K562 (cell line): ENCODE data around the gene OR2C1.

ENCODE experiments used
- BDP1 ChIP-seq: IDR thresholded peaks from 3 replicates; pipeline ENCODE4 v1.6.1; 2011; ENCODE audit not compliant: insufficient read length, insufficient read depth
- CBX1 ChIP-seq: sonication (generic); IDR thresholded peaks from 2 replicates; pipeline ENCODE4 v1.6.1; 2016; ENCODE audit warnings: antibody characterized with exemption, low read depth, mild to moderate bottlenecking
- EZH2 ChIP-seq: IDR thresholded peaks from 2 replicates; pipeline ENCODE4 v1.6.1; 2012; ENCODE audit warnings: low read depth, mild to moderate bottlenecking, inconsistent platforms, low read length, borderline replicate concordance
- FOS ChIP-seq: IDR thresholded peaks from 3 replicates; pipeline ENCODE4 v1.6.1; 2011; ENCODE audit not compliant: insufficient read length; ENCODE audit errors: extremely low read depth
- MIER1 ChIP-seq: fragments of 450-650 bp; IDR thresholded peaks from 2 replicates; pipeline ENCODE4 v1.6.1; 2016; ENCODE audit warnings: antibody characterized with exemption, mild to moderate bottlenecking, low read depth
- NFYB ChIP-seq: IDR thresholded peaks from 2 replicates; pipeline ENCODE4 v1.6.1; 2011; ENCODE audit warnings: mild to moderate bottlenecking, moderate library complexity; ENCODE audit not compliant: insufficient read length; ENCODE audit errors: extremely low read depth

DNA sequence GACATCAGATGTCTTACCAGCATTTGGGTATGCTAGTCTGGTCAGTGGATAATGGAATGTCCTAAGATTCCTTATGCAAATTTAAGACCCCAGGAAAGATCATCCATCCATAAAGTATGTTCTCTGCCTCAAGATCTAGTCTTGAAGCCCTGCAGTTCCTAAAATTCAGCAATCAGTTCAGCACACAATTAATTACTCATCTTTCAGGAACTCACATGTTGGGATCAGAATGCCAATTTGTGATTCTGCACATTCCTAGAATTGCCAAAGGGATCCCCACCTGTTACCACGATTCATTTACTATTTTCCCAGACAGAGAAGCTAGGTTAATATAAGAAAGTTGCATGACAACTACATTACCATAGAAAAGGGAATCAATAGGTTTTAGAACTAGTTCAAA, 3.2 kb downstream of the OR2C1 start:
- no peak for TF ChIP-seq EZH2
- TF ChIP-seq FOS, result no peak
- TF ChIP-seq BDP1, result no peak
- TF ChIP-seq CBX1, result no peak
- TF ChIP-seq MIER1, result no peak
- TF ChIP-seq NFYB, result no peak
